ENCODE data around the gene AOC1.

The AOC1 gene

DNA sequence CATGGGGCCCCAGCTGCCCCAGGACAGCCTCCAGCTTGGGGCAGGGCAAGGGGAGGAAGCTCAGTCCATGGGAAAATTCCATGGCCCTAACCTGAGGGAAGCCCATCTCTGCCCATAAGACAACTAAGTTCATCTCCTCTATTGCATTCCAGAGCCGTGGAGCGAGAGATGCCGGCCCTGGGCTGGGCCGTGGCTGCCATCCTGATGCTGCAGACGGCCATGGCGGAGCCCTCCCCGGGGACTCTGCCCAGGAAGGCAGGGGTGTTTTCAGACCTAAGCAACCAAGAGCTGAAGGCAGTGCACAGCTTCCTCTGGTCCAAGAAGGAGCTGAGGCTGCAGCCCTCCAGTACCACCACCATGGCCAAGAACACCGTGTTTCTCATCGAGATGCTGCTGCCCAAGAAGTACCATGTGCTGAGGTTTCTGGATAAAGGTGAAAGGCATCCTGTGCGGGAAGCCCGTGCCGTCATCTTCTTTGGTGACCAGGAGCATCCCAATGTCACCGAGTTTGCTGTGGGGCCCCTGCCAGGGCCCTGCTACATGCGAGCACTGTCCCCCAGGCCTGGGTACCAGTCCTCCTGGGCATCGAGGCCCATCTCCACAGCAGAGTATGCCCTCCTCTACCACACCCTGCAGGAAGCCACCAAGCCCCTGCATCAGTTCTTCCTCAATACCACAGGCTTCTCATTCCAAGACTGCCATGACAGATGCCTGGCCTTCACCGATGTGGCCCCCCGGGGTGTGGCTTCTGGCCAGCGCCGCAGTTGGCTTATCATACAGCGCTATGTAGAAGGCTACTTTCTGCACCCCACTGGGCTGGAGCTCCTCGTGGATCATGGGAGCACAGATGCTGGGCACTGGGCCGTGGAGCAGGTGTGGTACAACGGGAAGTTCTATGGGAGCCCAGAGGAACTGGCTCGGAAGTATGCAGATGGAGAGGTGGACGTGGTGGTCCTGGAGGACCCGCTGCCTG is 4.3 kb downstream of the AOC1 start:
- intact Hi-C loops (cut with DNase I), result no loop called here
- no peak for DNase-seq

DNA sequence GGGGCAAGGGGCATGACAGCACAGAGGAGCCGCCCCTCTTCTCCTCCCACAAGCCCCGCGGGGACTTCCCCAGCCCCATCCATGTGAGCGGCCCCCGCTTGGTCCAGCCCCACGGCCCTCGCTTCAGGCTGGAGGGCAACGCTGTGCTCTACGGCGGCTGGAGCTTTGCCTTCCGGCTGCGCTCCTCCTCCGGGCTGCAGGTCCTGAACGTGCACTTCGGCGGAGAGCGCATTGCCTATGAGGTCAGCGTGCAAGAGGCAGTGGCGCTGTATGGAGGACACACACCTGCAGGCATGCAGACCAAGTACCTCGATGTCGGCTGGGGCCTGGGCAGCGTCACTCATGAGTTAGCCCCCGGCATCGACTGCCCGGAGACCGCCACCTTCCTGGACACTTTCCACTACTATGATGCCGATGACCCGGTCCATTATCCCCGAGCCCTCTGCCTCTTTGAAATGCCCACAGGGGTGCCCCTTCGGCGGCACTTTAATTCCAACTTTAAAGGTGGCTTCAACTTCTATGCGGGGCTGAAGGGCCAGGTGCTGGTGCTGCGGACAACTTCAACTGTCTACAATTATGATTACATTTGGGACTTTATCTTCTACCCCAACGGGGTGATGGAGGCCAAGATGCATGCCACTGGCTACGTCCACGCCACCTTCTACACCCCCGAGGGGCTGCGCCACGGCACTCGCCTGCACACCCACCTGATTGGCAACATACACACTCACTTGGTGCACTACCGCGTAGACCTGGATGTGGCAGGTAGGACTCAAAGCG is 5.1 kb downstream of the AOC1 start:
- DNase-seq, result peak in 1 of 10 donors; percentile 83
- intact Hi-C loops (cut with DNase I), result no loop called here

DNA sequence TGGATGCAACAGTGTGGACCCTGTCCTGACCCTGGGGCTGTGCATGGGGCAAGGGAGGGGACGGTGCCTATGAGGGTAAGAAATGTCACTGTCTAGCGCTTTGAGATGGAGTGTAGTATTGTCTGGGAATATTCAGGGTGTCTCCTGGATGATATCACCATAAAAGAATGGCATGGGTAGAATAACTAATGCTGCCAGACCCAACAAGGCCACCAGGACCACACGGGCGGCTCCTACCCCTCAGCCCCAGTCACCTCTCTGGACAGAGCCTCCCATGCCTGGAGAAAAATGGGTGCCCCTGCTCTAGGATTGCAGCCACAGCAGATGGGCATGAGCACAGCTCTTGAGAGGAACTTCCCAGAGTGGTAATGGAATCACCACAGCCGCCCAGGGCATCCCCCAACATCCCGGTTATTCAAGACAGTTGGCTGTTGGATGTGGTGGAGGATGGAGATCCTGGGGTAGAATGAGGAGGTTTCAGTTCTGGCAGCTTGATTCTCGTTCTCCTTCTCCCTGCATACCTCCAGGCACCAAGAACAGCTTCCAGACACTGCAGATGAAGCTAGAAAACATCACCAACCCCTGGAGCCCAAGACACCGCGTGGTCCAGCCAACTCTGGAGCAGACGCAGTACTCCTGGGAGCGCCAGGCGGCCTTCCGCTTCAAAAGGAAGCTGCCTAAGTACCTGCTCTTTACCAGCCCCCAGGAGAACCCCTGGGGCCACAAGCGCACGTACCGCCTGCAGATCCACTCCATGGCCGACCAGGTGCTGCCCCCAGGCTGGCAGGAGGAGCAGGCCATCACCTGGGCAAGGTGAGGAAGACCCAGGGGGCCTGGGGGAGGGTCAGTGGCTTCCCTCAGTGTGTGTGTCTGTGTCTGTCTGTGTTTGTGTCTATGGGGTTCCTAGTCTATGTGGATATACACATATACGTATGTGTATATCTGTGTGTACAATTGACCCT is 6.2 kb downstream of the AOC1 start:
- intact Hi-C loops (cut with DNase I), result no loop called here
- no peak for DNase-seq

DNA sequence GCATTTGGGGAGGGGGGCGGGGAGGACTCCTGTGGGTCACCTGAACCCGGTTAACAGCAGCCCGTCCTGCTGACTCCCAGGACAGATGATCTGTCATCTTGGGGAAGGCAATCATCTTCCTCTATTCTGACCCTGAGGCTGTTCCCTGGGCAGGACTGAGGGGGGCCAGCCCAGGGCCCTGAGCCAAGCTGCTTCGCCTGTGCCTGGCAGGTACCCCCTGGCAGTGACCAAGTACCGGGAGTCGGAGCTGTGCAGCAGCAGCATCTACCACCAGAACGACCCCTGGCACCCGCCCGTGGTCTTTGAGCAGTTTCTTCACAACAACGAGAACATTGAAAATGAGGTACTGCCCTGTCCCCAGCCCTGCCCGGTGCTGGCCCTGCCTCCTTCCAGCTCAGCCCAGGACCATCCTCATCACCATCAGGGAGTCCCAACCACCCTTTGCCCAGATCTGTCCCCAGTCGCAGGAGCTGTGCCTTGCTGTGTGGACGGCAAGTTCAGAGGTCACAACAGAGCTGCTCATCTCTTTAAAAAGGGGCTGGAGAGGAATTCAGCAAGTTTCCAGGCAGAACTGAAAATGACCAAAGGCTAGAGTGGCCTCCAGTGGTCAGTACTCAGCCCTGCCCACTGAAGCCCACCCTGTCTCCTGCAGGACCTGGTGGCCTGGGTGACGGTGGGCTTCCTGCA is 8.1 kb downstream of the AOC1 start:
- intact Hi-C loops (cut with DNase I), result no loop called here
- no peak for DNase-seq

DNA sequence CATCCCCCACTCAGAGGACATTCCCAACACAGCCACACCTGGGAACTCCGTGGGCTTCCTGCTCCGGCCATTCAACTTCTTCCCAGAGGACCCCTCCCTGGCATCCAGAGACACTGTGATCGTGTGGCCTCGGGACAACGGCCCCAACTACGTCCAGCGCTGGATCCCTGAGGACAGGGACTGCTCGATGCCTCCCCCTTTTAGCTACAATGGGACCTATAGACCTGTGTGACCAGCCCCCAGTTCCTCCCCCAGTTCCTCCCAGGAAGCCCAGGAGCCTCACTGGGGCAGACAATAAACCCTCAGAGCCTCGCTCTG is 8.6 kb downstream of the AOC1 start:
- DNase-seq, result no peak
- intact Hi-C loops (cut with DNase I), result no loop called here

DNA sequence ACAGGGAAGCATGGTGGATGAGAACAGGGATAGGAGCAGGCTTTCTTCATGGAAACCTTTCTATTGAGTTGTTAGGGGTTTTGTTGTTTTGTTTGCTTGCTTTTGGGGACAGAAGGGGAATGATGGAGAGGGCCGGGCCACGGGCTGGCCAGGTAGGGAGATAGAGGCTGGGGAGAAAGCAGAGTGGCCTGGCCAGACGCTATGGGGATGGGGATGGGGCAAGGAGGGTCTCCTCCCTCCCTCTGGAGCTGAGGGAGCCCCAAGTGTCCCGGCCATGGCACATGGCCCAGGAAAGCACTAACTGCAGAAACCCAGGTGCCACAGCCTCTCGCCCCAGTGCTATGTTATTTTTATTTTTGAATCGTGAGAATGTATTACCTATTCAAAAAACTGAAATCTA is 10.0 kb downstream of the AOC1 start:
- intact Hi-C loops (cut with DNase I), result no loop called here
- no peak for DNase-seq

DNA sequence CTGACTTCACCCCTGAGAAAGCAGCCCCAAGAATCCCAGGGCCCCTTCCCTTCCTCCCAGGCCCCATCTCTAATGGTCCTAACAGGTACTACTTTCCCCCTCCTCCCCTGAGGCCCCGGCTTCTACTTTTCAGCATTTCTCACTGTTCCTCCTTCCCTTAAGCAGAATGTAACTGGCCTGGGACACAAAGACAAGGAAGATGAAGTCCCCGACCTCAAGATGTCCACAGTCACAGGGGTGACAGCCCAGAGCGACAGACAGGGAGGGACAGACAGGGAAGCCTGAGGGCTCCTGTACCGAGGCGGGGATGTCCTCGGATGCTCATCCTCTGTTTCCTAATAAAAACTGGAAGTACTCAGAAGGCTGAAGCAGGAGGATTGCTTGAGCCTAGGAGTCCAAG is 11.6 kb downstream of the AOC1 start:
- intact Hi-C loops (cut with DNase I), result no loop called here
- DNase-seq, result no peak

DNA sequence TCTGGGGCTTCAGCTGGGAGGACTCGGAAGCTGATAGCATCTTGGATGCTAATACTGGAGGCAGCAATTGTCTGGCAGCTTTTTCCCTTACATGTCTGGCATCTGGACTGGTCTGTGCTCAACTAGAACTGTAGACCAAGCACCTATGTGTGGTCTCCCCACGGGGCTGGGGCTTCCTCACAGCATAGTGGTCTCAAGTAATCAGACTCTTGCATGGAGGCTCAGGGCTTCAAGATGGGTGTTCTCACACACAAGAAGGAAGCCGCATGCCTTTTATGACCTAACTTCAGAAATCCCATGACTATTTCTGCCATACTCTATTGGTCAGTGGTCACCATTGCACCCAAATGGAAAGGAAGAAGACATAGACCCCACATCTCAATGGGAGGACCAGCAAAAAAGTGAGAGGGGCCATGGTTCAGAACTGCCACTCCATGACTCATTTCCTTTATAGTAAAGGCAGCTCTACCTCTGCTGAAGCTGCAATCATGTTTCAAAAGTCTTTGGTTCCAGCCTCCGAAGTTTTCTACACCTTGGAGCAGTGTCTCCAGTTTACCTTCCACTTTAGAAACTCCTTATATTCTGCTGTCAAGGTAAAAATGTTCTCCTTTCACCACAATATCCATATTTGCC is 14.7 kb downstream of the AOC1 start:
- intact Hi-C loops (cut with DNase I), result no loop called here
- DNase-seq, result no peak

DNA sequence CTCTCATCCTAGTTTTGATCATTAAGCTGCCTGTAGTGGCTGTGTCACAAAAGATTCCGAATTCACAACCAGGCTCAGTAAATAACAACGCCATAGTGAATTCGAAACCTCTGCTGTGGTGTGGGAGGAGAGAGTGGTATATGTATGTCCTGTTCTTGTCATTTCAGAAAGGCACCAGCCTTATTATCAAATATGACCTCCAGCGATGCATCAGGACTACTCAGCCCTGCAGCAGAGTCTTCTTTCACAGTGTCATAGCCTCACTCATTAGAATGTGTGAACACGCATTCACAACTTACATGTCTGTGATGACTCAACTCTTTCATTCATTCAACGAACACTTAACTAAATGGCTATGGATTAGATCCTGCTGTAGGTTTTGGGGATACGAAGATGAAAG is 15.3 kb downstream of the AOC1 start:
- intact Hi-C loops (cut with DNase I), result no loop called here
- no peak for DNase-seq

DNA sequence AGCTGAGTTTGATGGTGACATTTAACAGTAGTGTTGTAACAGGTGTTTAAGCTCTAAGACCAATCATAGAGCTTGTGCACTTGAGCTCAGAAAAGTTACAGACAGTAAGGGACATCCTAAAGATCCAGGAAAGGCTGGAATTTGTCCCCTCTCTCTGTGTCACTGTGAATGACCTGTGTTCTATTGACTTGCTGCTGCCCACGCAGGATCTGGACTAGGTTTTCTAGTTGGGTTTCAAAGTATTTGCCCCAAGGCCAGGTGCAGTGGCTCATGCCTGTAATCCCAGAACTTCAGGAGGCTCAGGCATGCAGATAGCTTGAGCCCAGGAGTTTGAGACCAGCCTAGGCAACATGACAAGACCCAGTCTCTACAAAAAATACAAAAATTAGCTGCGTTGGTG is 17.1 kb downstream of the AOC1 start:
- intact Hi-C loops (cut with DNase I), result no loop called here
- DNase-seq, result no peak

DNA sequence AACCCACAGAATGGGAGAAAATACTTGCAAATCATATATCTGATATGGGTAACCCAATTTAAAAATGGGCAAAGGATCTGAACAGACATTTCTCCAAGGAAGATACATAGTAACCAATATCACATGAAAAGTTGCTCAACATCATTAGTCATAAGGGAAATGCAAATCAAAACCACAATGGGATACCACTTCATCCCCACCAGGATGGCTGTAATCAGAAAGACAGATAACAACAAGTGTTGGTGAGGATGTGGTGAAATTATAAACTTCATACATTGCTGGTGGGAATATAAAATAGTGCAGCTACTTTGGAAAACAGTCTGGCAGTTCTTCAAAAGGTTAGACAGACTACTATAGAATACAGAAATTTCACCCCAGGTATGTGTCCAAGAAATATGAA is 19.3 kb downstream of the AOC1 start:
- intact Hi-C loops (cut with DNase I), result no loop called here
- DNase-seq, result no peak

DNA sequence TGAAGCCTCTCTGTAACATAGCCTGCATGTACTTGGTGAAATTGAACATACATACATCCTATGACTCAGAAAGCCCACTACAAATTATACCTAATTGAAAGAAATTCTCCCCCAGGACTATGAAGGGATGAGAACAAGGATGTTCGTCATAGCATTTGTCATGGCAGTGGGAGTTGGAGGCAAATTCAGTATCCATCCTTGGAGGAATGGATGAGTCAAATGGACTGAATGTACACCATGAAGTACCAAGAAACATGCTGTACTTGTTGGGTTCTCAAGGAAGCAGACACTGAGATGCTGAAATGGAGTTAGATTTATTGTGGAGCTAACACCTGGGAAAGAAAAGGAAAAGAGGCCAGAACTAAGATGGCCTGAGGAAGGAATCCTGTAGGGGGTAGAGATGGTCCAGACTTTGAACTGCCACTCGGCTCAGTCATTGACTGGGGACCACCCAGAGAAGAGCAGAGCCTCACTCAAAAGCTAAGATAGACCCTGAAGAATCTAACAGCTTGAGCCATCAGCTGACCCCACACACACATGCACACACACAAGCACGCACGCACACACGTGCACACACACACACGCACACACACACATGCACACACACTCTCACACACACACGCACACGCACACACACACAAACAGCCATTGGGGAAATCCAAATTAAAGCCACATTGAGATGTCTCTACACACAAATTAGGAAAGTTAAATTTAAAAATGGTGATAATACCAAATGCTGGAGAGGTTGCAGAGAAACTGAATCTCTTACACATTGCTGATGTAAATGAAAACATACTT is 22.3 kb downstream of the AOC1 start:
- DNase-seq, result no peak
- intact Hi-C loops (cut with DNase I), result no loop called here

DNA sequence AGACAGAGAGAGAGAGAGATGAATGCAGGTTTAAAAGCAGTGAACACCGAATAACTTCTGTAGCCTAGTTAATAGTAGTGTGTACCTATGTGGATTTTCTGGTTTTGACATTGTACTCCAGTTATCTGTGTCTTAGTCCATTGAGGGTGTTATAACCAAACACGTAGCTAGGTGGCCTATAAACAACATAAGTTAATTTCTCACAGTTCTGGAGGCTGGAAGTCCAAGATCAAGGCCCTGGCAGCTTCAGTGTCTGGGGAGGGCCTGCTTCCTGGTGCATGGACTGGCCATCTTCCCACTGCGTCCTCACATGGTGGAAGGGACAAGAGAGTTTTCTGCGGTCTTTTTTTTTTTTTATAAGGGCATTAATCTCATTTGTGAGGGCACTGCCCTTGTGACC is 23.5 kb downstream of the AOC1 start:
- DNase-seq, result no peak
- intact Hi-C loops (cut with DNase I), result loop anchor here (2.0 kb wide), 1 partner anchor 97 kb away; no protein-coding TSS in a partner anchor

DNA sequence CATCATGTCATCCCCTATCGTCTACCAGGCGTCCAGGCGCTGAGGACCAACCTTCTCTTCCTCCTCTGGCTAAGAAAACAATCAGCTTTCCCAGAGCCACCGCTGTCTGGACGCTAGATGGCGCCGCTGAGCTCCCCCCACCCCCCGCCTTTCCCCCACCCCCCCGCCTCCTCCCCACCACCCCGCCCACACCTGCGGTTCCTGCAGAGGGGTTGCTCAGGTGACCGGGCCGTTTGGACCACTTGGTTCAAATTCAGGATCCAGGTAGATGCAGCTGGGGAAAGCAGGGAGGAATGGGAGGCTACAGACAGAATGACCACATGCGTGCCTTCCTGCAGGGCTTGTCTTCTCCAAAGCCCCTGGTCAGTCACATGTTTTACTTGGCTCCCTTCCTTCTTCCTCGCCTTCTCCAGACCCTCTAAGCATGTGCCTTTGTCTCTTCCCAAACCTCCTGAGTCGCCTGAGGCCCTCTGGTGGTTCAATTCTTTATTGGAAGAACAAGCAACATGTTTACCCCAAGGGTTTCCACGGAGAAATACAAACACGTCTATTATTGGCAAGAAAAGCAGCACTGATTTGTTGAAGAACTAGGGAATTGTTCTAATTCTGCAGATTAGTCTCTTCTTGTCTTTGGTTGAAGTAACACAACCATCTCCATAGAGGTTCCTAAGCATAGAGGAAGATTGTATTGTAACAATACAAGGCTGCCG is 24.7 kb downstream of the AOC1 start:
- intact Hi-C loops (cut with DNase I), result loop anchor here (2.0 kb wide), 1 partner anchor 98 kb away; no protein-coding TSS in a partner anchor
- DNase-seq, result peak in 4 of 10 donors; percentile 21 to 85 (median 50)

DNA sequence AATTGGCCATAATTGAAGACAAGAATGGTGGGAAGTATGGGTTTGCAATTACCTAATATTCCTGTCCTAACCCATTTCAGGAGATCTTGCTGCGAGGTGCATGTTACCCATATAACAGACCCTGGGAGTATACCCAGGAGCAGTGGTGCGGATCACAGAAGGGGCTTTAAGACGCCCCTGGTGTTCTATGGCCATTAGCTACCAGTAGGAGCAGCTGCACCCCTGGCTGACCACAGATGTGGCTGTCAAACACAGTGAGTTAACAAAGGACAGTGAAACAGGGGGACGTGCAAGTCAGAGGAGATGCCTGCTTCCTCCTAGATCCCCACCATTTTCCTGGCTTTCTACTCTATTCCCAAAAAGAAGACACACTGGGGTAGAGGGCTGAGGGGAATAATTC is 25.2 kb downstream of the AOC1 start:
- DNase-seq, result no peak
- intact Hi-C loops (cut with DNase I), result loop anchor here (2.0 kb wide), 1 partner anchor 99 kb away; no protein-coding TSS in a partner anchor

DNA sequence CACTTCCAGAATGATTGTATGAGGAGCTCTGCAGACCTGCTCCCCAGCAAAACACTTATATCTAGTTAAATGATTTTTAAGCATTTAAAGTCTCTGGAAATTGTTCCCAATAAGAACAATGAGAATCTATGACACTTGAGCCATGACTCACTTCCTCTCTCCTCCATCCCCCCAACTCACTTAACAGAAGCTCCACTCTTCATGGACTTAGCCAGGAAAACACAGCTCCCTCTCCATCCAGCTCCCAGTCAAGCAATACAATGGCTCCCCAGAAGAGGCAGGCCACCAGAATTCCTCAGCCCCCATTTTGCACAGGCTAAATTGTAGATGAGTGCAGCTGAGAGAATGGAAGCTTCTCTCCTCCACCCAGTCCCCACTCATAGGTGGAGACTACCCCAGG is 27.0 kb downstream of the AOC1 start:
- intact Hi-C loops (cut with DNase I), result no loop called here
- DNase-seq, result no peak

DNA sequence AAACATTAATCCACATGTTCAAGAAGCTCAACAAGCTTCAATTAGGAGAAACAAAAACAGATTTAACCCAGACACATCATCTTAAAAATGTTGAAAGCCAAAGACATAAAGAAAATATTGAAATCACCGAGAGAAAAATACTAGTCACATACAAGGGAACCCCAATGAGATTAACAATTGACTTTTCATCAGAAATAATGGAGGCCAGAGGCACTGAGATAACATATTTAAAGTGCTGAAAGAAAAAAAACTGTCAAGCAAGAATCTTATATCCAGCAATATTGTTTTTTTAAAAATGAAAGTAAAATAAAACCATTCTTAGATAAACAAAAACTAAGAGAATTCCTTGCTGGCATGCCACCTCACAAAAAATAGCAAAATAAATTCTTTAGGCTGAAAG is 28.9 kb downstream of the AOC1 start:
- intact Hi-C loops (cut with DNase I), result no loop called here
- DNase-seq, result no peak
